ENCODE data around the gene PPFIA3.
"Not testable (repeated sequence)": the region's sequence is repeated elsewhere in the genome, so short reads cannot be mapped to it uniquely, and the experiment has no call there.

The PPFIA3 gene

DNA sequence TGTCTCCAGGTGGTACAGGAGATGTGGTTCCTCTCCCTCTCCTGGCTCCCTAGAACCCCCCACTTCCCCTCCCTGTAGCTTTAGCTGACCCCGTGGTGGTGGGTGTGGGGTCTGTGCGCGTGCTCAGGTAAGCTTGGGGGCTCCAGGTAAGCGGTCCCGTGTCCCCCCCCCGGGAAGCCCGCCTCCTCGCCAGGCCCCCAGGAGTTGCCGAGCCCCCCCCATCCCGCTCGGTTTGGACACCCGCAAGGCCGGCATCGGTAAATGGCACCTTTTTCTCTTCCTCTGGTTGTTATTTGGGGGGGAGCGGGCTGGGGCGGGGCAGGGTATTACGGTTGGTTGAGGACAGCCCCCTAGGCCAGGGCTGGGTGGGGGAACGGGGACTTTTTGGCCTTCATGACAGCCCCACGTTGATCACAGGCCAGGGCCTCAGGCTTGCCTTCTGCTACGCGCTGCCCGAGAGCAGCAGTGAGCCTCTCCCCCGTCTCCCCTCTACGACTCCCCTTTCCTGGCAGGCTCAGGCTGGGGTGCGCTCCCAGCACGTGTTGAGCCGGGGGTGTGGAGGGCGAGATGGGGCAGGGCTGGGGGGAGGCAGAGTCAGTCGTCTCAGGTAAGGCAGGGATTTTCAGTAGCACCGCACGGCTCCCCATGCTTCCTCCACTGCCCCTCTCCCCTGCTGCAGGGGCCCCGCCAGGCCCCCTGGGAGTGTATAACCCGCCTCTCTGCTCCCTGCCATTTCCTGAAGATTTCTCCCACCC lies 15.8 kb upstream of the PPFIA3 start:
- no peak for DNase-seq

DNA sequence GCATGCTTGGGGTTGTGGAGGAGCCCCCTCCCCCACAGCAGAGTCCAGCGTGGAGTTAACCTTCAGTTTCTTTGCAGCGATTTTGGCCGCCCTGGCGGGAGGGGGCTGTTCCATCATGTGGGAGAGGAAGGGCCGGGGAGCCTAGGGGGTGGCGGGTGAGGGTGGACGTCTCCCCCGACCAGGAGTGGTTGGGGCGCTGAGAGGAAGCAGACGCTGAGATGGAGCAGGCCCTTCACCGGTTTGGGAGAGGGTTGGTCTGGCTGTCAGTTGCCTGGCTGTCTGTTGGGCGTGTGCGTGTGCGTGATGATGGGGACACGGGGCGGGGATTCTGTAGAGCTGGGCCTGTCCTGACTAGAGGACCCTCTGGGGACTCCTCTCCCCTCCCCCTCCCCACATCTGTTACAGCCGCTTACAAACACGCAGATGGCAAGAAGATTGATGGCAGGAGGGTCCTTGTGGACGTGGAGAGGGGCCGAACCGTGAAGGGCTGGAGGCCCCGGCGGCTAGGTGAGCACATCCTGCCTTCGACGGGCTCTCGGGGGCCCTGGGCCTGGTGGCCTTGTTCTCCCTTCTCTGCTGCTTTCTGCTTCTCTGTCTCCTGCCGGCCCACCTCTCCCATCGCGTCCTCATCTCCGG lies 15.0 kb upstream of the PPFIA3 start:
- no peak for DNase-seq

DNA sequence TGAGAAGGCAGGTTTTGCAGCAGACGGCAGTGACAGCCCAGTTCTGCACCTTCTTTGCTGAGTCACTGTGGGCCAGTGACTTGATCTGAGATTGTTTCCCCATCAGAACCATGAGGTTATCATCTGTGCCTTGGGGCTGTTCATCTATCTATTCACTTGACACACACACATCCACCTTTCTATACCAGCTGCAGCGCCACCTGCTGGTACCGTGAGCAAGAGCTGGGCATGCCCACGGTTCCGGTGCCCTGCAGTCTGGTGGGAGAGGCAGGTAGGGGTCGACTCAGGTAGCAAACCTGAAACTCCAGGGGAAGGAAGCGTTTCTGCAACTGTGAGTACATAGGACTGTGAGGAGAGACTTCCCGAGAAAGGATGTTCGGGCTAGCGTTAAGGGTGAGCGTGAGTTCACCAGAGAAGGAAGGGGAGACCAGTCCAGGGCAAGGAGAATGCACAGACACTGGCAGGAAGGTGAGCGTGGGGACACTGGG lies 12.7 kb upstream of the PPFIA3 start:
- peak; percentile 46 to 80 (median 60) for DNase-seq

DNA sequence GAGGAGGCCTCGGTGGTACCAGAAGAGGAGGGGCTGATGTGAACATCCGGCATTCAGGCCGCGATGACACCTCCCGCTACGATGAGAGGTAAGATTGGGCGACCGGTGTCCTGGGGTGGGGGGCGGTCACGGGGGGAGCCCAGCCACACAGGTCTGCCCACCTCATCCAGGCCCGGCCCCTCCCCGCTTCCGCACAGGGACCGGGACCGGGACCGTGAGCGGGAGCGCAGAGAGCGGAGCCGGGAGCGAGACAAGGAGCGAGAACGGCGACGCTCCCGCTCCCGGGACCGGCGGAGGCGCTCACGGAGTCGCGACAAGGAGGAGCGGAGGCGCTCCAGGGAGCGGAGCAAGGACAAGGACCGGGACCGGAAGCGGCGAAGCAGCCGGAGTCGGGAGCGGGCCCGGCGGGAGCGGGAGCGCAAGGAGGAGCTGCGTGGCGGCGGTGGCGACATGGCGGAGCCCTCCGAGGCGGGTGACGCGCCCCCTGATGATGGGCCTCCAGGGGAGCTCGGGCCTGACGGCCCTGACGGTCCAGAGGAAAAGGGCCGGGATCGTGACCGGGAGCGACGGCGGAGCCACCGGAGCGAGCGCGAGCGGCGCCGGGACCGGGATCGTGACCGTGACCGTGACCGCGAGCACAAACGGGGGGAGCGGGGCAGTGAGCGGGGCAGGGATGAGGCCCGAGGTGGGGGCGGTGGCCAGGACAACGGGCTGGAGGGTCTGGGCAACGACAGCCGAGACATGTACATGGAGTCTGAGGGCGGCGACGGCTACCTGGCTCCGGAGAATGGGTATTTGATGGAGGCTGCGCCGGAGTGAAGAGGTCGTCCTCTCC lies 11.5 kb upstream of the PPFIA3 start:
- DNase-seq: no peak

DNA sequence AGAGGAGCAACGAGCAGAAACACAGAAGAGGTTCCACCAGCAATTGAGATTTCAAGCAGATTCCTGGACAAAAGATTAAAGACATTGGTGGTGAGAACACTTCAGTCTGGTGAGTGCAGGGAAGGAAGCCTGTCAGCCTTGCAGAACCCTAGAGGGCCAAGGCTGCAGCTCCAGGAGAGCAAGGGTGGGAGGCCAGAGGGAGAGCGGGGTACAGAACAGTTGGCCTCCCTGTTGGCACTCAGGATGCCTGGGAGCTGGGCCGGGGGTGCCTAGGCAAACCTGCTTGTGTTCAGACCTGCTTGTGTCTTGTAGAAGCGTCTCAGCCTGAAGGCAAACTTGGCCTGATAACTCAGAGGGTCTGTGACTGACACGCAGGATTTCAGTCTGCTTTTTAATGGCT lies 10.3 kb upstream of the PPFIA3 start:
- no peak for DNase-seq

- no peak for DNase-seq
Observed at GRCh38 chr19:49109569-49110233, 9.6 kb upstream of the PPFIA3 start.

- DNase-seq: no peak
Observed at GRCh38 chr19:49110567-49110966, 8.8 kb upstream of the PPFIA3 start.

DNA sequence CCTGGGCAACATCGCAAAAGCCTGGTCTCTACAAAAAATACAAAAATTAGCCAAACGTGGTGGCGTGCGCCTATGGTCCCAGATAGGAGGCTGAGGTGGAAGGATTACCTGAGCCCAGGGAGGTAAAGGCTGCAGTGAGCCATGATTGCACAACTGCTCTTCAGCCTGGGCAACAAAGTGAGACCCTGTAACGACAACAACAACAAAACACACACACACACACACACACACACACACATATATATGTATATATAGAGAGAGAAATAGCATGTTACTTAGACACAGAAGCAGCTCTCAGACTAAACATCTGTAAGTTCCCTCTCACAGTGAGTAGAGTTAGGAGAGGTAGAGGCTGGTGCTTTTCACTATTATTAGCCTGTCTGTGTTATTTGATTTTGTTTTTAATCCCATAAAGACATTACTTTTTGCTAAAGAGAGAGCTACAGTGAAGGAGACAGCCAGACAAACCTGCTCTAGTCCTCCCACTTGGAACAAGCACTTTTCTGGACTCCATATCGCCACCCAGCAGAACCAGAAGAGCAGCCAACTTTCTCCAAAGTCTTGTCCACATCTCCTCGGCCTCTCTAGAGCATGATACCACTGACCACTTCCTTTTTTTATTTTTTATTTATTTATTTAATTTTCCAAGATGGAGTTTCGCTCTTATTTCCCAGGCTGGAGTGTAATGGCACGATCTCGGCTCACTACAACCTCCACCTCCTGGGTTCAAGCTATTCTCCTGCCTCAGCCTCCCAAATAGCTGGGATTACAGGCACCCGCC lies 7.9 kb upstream of the PPFIA3 start:
- DNase-seq: peak in 2 of 4 experiments; percentile 20 to 33

GRCh38 chr19:49113762-49114629 lies 5.3 kb upstream of the PPFIA3 start, which contains the start of gene LIN7B:
Gene LIN7B, plus strand, starts transcription at chr19:49114370. Its CDS starts 35 bp downstream, at chr19:49114405.
- DNase-seq: peak; percentile 80 to 92 (median 88)

DNA sequence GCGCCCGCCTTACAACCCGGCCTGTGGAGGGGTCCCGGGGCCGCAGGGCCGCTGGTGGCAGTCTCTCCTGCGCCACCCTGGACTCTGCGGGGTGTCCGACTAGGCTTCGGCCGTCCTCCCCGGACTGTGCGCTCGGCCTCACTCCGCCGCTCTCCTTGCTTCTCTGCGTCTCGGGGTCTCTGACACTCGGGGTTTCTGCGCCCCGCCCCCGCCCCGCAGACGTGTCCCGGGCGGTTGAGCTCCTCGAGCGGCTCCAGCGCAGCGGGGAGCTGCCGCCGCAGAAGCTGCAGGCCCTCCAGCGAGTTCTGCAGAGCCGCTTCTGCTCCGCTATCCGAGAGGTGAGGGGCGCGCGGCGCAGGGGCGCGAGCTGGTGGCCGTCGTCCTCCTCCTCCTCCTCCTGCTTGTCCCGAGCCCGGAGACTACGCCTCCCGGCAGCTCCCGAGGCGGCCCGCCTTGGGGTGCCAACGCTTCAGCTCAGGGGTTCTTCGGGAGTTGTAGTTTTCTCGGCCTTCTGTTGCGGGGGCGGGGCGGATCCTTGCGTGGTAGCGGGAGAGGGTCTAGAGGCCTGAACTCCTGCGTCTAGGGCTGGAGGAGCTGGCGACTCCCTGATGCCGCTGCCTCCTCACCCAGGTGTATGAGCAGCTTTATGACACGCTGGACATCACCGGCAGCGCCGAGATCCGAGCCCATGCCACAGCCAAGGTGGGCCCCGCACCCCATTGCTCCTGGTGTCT lies 4.5 kb upstream of the PPFIA3 start:
- peak; percentile 62 to 78 (median 70) for DNase-seq

DNA sequence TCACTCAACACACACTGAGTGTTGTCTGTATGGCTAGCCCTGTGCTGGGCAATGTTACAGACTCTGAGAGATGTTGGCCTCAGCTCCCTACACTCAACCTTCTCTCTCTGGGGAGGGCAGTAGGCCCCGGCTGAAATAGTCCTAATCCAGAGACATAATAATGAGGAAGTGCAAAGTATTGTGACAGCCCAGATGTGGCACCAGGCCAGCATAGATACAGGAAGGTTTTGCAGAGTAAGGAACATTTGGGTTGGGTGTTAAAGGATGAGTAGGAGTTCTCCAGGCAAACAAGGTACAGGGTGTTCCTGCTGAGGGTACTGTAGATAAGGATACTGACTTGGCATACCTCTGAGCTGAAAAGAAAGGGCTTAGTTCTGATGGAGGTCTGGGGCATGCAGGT lies 2.8 kb upstream of the PPFIA3 start:
- peak; percentile 71 to 86 (median 84) for DNase-seq

DNA sequence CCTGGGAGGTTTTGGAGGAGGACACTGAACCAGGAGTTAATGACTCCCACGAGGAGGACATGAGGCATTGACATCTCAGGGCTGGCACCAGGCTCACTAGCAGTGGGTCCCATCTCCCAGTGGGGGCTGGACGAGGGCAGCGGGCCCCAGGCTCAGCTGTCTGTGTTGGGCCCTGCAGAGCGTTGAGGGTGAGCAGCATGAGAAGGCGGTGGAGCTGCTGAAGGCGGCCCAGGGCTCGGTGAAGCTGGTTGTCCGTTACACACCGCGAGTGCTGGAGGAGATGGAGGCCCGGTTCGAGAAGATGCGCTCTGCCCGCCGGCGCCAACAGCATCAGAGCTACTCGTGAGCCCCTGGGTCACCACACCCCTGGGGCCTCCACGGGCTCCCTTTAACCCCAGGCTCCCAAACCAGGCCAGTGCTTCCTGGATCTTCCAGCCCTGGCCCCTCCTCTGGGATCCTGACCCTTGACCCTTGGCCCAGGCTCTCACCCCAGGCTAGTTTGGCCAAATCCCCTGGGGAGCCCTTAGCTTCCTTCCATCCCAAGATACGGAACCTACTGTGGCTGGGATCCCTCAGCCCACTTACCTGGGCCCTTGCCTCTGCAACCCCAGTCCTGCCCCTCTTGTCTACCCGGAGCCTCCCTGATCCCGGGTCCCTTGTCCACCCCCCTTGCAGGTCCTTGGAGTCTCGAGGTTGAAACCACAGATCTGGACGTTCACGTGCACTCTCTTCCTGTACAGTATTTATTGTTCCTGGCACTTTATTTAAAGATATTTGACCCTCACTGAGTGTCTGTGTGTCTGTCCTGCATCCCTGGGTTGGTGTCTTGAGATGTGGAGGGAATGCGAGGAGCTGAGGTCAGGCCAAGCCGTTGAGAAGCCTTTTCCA lies 1.4 kb upstream of the PPFIA3 start:
- no peak for DNase-seq

DNA sequence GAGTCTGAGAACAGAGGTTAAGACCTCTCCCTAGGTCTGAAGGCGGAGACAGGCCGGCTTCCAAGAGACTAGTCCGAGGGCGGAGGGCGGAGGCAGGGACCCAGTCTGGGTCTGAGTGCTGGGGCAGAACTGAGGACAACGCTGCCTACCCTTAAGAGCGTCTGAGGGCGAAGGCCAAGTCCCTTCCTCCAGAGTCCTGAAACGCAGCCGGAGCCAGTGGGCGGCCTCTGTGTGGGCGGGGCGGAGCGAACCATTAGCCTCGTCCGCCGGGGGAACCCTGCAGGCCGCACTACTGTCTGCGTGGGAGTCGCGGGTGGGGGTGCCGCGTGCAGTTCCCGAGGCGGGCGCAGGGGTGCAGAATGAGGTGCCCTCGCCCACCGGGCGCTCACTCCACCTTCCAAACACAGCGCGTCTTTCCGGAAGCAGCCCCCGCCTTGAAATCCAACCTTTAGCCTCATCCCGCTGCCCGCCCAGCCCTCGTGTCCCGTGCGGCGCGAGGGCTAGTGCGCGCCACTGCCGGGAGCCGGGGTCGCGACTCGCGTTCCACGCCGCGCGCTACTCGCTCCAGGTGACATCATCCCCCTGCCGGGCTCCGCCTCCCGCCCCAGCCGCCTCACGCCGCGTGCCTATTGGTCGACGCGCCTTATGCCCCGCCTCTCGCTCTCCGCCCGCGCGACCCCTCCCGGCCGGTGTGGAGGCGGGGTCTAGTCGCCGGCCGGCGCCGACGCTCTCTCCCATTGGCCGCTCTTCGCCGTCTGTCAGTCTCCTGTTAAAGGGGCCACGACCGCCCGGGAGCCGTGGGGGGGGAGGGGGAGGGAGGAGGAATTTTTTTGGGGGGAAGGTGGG lies 556 bp upstream of the PPFIA3 start, which contains the start of gene C19orf73:
Gene C19orf73, minus strand, starts transcription at position 579 of the 846 bp plus-strand sequence. Its CDS starts 121 bp downstream, at position 458.
- peak; percentile 96 to 99 (median 97) for DNase-seq

GRCh38 chr19:49120325-49120683 lies 960 bp downstream of the PPFIA3 start:
- no peak for DNase-seq

GRCh38 chr19:49120868-49121267 lies 1.5 kb downstream of the PPFIA3 start:
- DNase-seq: no peak

DNA sequence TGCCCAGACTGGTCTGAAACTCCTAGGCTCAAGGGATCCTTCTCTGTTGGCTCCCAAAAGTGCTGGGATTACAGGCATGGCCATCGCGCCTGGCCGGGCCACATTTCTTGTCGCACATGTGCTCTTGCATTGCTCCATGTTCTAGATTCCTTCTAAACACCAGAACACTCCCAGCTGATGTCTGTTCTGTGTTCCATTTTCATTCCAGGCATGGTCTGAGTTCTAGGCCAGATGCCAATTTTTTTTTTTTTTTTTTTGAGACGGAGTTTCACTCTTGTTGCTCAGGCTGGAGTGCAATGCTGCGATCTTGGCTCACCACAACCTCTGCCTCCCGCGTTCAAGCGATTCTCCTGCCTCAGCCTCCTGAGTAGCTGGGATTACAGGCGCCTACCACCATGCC lies 2.5 kb downstream of the PPFIA3 start:
- DNase-seq: not testable (repeated sequence)

DNA sequence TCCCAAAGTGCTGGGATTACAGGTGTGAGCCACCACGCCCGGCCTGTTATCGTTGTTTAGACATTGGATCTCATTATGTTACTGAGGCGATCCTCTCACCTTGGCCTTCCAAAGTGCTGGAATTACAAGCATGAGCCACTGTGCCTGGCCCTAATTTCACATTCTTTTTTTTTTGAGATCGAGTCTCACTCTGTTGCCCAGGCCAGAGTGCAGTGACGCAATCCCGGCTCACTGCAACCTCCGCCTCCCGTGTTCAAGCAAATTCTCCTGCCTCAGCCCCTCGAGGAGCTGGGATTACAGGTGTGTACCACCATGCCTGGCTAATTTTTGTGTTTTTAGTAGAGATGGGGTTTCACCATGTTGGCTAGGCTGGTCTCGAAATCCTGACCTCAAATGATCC lies 3.9 kb downstream of the PPFIA3 start:
- not testable (repeated sequence) for DNase-seq

Measured in suppressor macrophage (primary cell).